ENCODE data around the gene CTDP1.

DNA sequence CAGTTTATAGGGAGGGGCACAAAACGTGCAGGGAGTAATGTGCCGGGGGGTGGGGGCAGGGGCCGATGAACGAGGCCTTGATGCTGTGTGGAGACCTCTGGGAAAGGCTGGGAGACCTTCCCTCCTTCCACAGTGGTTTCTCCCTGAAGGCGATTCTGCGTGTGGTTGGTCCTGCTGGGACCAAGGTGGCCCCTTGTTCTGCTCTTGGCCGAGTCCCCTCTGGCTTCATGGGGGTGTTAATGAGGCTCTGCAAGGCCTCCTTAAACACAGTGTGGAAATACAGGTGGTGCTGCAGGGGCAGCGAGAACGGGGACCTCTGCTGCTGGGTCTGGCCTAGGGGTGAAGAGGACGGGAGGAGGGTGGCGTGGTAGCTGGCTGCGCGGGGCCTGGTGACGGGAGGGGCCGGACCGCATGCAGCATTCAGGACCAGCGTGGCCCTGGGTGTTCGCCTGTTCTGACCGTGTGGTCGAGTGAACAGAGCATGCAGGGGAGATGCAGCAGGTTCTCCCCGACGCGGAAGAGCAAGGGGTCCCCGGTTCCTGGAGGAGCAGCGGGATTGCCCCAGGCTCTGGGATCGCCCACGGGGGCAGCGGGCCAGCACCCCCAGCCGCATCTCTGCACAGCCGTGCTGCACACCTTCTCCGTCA is 76.0 kb downstream of the CTDP1 start:
- TF ChIP-seq, protein P1, sequence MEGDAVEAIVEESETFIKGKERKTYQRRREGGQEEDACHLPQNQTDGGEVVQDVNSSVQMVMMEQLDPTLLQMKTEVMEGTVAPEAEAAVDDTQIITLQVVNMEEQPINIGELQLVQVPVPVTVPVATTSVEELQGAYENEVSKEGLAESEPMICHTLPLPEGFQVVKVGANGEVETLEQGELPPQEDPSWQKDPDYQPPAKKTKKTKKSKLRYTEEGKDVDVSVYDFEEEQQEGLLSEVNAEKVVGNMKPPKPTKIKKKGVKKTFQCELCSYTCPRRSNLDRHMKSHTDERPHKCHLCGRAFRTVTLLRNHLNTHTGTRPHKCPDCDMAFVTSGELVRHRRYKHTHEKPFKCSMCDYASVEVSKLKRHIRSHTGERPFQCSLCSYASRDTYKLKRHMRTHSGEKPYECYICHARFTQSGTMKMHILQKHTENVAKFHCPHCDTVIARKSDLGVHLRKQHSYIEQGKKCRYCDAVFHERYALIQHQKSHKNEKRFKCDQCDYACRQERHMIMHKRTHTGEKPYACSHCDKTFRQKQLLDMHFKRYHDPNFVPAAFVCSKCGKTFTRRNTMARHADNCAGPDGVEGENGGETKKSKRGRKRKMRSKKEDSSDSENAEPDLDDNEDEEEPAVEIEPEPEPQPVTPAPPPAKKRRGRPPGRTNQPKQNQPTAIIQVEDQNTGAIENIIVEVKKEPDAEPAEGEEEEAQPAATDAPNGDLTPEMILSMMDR (IDR thresholded peaks at IDR 0.05) = no peak
- TF ChIP-seq EP300 (IDR thresholded peaks at IDR 0.05) (no peak), POLR2A (IDR thresholded peaks at IDR 0.05) (no peak)

Data from gastroesophageal sphincter (tissue), 3 donors.